HG03135 (cell line): ENCODE data around the gene DIPK1C.

Experiments used
- ATAC-seq: cut with Tn5 transposase; IDR thresholded peaks from one replicate; pipeline ENCODE4 v1.9.1; 2021; ENCODE audit warnings: mild to moderate bottlenecking, moderate library complexity; ENCODE audit not compliant: unreplicated experiment

The DIPK1C gene

DNA sequence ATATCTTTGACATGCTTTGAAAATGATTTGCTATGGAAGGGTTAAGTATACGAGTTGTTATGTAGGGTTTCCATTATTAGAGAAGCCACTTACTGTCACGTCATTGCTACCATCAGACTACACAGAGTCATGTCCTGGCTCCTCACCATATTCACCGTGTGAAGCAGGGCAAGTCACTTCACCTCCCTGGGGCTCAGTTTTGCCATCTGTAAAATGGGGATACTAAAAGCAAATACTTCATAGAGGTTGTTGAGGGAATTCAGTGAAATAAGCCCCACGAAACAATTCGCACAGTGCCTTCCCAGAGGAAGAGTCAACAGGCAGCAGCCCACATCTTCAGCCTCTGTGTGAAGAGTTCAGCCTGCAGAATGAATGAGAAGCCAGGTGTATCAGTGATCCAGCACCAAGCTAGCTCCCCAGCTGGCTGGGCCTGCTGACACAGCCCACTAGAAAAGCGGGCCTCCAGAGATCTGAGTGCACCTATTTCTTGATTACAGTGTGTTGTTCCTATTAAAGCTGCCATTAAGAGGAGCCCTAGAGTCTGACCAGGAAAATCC is 3.4 kb downstream of the DIPK1C start:
- no peak for ATAC-seq

DNA sequence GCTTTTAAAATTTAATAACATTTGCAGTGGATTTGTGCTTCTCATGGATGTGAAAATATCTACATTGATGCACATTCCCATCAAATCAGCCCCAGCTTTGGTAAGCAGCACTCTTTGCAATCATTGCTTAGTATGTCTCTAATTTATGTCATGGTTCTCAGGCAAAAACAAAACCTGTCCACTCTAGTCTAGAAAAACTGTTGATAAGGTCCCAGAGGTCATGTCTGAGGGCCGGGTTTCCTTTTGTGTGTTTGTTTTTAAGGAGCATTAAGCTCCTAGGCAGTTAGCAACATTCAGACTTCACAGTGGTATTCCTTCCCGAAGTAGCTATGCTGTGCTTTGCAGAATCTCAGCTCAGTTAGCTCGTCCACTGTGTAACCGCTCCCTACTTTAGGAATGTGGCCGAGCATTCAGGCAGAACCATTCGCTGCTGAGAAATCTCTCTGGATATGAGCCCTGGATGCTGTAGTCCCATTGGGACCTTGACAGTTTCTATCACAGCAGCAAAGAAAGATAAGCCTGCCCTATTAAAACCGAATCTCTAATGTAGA is 4.0 kb downstream of the DIPK1C start:
- ATAC-seq: no peak

DNA sequence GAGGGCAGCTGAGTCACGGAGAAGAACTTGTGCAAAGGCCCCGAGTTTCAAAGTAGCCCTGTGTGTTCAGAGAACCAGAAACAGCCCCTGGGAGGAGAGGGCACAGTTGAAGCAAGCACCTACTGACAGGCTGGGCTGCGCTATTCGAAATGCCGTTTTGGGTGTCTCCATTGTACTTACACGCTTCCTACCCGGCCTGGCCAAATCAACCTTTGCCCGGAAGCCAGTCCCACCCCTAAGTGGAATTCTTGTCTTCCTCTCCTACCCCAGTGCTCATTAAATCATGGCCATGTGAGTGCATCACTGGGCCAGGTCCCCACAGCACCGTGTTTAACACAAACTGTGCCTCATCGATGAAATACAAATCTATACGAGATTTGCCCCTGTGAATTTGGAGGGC is 6.0 kb downstream of the DIPK1C start:
- no peak for ATAC-seq

DNA sequence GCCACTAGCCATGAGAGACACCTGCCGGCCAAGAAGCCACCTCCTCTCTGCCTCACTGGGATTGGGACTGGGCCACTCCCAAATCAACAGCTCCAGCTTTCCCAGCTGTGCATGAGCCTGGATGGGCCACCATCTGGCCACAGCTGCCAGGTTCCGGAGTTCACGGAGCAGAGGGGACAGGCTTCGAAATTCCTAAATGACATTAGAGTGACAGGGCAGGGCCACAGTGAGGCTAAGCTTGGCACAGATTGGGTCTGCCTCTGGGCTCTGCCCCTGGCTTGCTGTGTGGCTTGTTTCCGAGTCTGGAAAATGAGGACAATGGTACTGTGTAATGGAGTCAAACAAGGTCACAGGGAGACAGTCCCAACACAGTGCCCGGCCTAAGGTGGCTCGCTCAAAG is 6.5 kb downstream of the DIPK1C start:
- no peak for ATAC-seq

DNA sequence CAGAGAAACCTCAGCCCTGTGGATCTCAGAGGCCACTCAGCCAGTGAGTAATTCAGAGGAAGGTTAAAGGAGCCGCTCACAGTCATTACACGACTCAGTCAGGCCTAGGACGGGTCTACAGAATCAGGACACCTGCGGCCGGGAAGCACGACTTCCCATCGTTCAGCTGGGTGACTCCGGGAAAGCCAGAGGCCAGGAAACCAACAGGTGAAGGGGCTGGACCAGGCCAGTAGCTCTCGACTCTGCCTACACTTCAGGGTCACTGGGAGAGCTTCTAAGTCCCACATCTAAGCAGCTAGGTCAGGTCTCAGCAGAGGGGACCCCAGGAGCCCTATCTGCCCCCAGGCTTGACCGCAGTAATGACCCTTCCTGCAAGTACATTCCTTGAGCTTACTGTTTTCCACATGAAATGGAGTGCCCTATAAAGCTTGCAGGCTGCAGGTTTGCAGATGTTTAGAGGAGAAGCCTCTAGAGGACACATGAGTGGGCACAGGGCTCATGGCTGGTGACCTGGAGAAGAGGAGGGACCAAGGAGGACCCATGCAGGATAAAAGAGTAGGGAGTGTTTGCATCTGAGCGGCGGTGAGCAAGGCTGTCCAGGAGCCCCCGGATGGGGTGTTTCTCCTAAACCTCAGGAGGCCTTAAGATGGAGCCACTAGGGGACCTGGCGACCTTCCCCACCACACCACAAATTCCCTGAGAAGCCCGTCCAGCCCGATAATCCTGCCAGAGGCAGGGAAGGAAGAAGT is 9.5 kb downstream of the DIPK1C start:
- no peak for ATAC-seq

DNA sequence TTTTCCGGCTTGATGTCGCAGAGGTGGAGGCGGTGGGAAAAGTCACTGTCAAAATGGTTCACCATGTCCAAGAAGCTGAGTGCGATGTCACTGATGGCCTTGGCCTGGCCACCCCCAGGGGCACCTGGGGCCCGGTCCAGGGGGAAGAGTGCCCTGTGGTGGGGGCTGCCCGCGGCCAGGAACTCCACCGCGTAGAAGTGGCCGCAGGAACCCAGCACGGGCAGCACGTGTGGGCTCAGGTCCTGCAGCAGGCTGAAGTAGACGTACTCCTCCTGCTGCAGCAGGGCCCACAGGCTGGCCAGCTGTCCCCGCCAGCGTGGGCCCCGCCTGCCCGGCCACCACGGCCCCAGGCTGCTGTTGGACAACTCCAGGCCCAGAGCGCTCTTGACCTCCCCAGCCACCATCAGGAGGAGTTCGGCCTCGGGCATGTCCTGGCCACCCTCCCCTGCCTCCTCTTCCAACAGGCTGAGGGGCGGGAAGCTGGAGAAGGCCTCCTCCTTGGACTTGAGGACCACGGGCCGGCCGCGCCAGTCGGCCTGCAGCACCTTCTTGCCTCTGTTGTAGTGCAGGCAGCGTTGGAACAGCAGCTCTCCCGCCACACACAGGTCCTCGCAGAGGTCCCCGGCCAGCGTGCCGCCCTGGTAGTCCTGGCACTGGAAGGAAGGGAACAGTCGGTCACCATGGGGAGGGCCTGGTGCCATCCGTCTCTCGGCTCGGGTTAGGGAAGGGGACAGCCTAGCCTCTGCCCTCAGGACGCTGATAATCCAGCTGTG is 10.3 kb downstream of the DIPK1C start:
- ATAC-seq: no peak

DNA sequence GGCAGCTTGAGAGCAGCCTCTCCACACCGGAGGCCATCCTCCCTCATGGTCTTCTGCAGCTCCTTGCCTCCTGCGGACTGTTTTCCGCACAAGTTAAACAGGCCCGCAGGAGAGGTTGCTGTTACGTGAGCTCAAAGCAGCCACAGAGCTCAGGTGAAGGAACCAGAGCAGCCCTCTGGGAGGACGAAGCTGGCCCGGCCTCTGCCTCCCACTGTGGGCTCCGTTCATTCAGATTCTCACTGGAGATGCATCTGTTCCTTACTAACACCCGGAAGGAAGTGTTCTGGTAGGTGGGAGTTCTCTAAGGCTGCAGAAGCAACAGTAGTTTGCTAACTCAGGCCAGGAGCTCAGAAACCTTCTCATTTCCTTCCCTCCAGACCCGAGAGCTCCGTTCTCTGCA is 10.9 kb downstream of the DIPK1C start:
- ATAC-seq: no peak

DNA sequence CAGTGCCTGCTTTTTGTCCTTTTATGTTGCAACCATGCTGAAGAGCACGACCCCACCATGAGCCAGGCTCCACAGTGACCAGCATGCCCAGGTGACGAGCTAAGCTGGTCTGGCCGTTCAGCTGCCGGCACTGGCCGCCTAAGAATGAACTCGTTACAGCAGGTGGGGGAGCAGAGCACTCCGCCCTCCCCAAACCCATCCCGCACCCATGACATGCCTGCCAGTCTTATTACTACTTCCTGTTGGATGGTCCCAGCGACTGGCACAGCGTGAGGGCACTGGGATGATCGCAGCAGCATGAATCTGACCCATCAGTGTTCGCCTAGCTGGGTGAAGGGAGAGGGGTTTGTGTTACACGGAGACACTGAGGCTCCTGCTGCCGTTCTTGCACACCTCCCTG is 11.5 kb downstream of the DIPK1C start:
- no peak for ATAC-seq

DNA sequence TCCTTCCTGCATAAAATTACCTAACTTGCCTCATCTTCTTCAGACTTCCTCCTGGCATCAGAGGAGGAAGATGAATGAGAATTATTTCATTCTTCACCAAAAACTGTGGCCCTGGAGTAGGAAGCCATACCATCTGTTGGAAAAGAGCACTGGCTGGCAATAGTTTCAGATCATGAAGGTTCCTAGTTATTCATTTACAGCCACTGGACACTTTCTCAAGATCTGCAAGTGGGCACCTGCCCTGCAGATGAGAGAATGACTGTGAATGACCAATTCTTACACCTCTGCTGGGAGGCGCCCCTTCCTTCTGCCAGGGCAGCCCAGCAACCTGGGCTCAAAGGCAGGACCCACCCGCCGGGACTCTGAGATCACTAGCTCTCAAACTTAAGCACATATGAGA is 13.0 kb downstream of the DIPK1C start:
- no peak for ATAC-seq

DNA sequence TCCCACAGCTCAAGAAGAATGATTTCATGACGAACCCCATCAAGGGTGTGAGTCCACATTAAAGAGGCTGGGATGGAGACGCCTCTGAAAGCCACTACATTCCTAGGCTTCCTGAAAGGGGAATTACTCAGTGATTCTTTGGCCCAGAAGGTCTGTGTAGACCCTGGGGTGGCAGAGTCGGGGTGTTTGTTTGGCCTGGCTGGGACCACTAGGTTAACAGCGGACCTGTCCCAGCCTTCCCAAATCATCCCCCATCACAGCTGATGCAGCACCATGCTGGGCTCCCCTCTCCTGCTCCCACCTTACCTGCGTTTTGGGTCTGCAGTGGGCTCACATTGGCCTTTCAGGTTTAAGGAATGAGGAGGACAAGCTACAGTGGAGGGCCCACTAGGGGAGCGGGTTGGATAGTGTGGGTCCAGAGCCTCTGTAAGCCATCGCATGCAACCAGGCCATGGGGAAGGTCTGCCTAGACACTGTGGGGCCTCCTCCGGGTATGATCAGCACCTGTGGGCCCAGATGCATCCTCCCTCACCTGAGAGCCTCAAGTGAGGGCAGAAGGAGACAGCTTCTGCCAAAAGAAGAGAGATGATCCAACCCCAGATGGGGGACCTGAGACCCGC is 16.2 kb downstream of the DIPK1C start:
- no peak for ATAC-seq

DNA sequence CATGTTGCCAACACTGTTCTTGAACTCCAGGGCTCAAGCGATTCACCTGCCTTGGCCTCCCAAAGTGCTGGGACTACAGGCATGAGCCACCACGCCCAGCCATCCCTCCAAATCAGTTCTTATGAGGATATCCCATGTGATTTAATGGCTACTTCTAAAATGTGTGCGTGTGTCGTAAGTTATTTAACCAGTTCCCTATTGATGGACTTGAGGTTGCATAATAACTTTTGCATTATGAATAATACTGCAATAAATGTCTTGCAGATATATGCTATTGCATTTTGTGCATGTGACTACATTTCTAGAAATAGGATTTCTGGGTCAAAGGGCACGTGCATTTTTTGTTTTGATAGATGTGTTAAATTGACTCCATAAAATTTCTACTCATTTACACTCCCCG is 19.0 kb downstream of the DIPK1C start:
- no peak for ATAC-seq

DNA sequence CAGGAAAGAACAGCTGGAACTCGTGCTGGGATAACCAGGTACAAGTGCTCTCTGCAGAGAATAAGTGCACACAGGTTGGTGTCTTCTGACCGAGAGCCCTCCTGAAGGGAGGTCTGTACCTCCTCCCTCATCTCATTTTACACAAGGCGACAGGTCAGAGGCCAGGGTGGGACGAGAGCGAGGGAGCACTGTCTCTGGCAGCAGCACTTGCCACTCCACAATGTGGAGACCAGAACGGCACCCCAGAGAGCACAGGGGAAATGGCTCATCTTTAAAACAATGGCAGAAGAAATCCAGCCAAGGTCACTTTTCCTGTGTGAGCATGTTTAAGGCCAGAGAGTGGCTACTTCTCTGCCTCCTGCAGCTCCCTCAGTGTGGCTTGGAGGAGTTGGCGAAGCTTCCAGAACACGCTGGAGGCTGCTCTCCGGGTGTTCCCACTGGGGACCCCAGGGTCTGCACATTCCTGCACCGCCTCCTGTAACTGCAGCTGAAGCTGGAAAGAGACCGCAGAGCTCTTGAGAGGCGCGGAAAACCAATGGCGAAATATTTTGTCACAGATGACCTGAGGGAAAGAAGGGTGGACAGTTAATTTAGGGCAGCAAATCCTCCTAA is 20.8 kb downstream of the DIPK1C start:
- ATAC-seq: no peak

DNA sequence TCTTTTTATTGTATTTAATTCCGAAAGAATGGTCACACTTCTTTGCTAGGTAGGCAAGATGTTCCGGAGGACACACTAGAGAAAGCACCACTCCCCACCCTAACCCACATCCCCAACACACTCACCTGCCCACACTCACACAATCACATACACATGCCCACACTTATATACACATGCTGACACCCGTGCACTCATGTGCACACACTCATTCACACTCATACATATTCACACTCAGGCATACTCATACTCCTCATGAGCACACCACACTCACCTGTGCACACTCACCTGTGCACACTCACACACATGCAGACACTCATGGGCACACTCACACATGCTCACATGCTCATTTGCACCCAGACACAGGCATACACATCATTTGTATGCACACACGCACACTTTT is 21.4 kb downstream of the DIPK1C start:
- no peak for ATAC-seq

DNA sequence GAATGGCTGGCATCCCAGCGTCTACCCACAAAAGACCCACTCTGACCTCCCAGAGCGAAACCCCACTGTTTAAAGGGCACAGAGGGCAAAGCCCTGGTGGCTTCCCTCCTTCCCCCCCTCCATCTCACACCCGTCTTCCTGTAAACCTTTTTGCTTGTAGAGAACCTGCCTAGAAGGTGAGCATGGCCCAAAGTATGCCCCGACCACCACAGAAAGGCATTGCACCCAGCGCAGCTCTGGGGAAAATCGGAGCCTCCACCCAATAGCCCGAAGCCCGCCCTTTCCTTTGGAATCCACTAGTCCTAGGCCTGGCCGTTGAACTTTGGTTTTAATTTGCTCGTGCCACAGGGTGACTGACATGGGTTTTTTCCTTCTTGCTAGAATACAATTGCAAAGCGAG is 22.6 kb downstream of the DIPK1C start:
- no peak for ATAC-seq

DNA sequence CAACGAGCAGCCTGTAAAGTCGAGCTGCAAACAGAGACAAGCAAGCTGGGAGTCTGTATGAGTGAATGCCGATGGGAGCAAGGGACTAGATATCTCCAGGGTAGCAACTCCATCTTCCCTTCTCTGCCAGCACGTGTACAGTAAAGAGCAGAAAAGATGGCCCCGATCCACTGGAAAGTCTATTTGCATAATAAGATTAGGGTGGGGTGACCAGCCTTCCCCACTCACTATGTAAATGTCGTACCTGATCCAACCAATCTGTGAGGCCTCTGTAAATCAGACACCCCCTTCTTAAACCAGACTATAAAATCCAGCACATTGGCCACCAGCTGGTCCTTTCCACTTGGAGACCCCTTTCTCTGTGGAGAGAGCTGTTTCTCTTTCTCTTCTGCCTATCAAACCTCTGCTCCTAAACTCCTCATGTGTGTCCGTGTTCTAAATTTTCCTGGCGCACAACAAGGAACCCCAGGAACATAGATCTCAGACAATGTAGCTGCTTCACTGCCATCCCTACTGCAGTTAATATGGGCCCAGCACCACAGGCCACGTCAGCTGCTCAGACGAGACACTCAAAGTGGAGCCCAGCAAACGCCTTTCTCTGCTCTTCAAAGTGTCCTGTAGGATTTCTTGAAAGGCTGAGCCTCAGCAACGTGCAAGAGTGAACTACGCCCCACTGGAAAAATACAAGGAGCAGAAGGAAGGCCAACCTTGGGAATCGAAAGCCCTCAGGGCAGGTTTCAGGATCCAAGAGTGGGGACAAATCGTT is 26.1 kb downstream of the DIPK1C start:
- no peak for ATAC-seq

DNA sequence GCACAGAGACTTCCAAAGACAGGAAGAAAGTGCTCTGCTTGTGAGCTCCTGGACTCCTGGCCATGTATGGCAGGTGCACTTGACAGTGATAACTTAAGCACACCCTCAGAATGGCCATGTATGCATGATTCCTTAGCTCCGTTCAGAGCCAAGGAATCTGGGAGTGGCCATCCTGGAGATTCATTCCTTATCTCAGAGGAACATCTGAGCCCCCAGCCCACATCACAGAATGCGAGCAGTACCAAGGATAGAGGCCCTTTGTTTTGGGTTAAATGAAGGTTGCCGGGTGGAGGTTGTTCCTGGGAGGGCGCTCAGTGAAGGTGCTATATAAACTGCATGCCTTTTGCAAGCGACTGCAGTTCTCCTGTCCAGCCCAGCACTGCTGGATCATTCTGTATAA is 26.9 kb downstream of the DIPK1C start:
- no peak for ATAC-seq

DNA sequence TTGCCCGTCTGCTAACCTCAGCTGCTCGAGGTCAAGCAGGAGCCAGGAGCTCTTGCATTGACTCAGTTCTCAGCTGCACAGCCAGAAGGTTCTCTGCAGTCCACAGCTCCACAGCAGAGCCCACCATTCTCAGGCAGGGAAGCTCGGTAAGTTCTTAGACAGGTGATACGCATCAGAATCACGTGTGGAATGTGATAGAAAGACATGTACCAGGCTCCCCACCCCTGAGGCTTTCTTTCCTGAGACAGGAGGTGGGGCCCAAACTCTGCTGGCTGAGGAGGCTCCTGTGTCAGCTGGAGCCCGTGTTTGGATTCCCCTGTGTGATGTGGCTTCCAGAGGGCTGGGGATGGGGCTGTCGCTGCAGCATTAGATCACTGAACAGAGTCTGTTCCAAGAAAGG is 28.0 kb downstream of the DIPK1C start:
- ATAC-seq: no peak

DNA sequence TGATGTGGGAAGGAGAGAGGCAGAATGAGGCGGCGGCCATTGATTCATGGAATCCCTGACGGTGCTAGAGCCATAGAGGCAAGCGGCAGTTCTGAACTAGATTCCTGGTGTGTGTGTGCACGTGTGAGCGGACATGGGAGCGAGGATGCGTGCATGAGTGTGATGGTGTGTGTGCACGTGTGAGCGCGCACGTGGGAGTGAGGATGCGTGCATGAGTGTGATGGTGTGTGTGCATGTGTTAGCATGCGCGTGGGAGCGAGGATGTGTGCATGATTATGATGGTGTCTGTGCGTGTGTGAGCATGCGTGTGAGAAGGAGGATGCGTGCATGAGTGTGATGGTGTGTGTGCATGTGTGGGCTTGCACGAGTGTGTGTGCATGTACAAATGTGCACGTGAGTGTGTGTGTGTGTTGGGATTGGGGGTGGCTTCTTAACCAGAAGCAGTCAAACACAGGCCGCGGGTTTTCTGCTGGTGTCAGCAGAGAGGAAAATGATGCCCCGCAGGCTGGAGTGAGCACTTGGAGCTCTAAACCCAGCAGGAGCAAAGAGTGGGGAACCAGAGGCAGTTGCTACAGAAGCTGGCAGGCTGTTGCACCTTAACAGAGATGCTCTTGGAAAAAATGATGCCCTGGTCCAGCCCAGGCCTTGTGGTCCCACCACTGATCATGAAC is 29.5 kb downstream of the DIPK1C start:
- ATAC-seq: no peak

DNA sequence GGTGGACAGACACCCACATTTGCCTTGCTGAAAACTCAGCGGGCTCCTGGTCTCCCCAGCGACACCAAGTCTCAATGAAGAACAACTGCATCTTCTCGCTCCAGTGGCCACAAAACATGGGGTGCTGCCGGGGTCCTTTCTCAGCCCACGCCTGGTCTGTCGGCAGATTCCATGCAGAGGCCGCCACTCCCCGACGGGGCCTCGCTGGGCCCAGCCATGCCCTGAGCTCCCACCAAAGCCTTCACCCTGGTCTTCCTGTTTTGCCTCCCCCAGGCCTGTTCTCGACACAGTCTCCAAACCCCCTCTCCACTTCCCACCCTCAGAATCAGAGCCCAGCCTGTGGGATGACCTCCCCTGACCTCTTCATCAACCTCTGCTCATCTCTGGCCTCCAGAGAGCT is 31.2 kb downstream of the DIPK1C start:
- ATAC-seq: no peak

DNA sequence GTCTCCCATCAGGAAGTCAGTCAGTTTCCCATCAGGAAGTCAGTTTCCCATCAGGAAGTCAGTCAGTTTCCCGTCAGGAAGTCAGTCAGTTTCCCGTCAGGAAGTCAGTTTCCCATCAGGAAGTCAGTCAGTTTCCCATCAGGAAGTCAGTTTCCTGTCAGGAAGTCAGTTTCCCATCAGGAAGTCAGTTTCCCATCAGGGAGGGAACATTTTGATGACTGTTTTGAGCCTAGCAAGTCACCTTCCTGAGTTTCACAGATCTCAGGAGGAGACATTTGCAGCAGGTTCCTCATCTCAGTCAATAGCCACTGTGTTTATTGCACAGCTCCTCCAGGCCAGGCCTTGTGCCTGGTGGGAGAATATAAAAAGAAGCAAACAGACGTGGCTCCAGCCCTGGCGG is 31.9 kb downstream of the DIPK1C start:
- no peak for ATAC-seq
